Panc1 (cell line): ENCODE data around the gene PRR14L. TPM values are rescaled to one million over a fixed set of nuclear protein-coding genes. Genes with fewer than 3 reads are reported as not detected.

ENCODE experiments used
- ATAC-seq: fragments of 200-7000 bp; cut with Tn5 transposase; 2 replicates; pipeline ENCODE4 v1.9.1; 2020; ENCODE audit warnings: mild to moderate bottlenecking, moderate library complexity
- BruUV-seq: library from RNA; stranded (reverse); fragments of 400-500 nt; replicated peaks from 2 replicates; lab custom pipeline; 2021; lab: Mats Ljungman, UMichigan
- CTCF ChIA-PET: fragments of 300-600 bp; sonication (Branson Sonifier 250); formaldehyde crosslinking; loops from one replicate; lab custom pipeline; 2022; ENCODE audit warnings: antibody characterized with exemption; lab: Charles Lee
- POLR2A ChIA-PET: fragments of 300-600 bp; sonication (Branson Sonifier 250); formaldehyde crosslinking; loops from one replicate; lab custom pipeline; 2022; ENCODE audit warnings: antibody characterized with exemption; lab: Charles Lee
- DNase-seq: peaks from one replicate; pipeline ENCODE4 v3.0.0-alpha.2; 2010; ENCODE audit warnings: low read depth, low spot score
- H3K27ac ChIP-seq: 2 replicates; pipeline ENCODE4 v1.5.1; 2011; ENCODE audit warnings: mild to moderate bottlenecking, low read length, inconsistent platforms
- H3K27me3 ChIP-seq: fragments of 200-500 bp; sonication (Bioruptor generic); 2 replicates; pipeline ENCODE4 v1.6.0; 2014; ENCODE audit warnings: low read length, inconsistent platforms; ENCODE audit not compliant: control insufficient read depth, insufficient read depth
- H3K36me3 ChIP-seq: fragments of 200-500 bp; sonication (Bioruptor generic); 2 replicates; pipeline ENCODE4 v1.5.1; 2014; ENCODE audit warnings: inconsistent platforms, mild to moderate bottlenecking, low read length, moderate library complexity; ENCODE audit not compliant: control insufficient read depth, insufficient read depth
- H3K4me1 ChIP-seq: 2 replicates; pipeline ENCODE4 v1.5.1; 2011; ENCODE audit warnings: inconsistent platforms, mild to moderate bottlenecking, low read length, moderate library complexity; ENCODE audit not compliant: control insufficient read depth, insufficient read depth
- H3K4me3 ChIP-seq, 2 experiments: 2 replicates each; pipeline ENCODE4 v1.5.1; 2011 to 2012; ENCODE audit warnings: low read depth in 2 of 2, low read length in 2 of 2, mild to moderate bottlenecking in 2 of 2, inconsistent platforms in 1 of 2, moderate library complexity in 1 of 2
- H3K9me3 ChIP-seq: fragments of 200-500 bp; sonication (Bioruptor generic); 2 replicates; pipeline ENCODE4 v1.5.1; 2014; ENCODE audit warnings: low read depth, mild to moderate bottlenecking, inconsistent platforms, low read length, moderate library complexity; ENCODE audit not compliant: control insufficient read depth, insufficient read depth
- POLR2AphosphoS5 ChIP-seq: IDR thresholded peaks from 2 replicates; pipeline ENCODE4 v1.6.1; 2012; ENCODE audit warnings: mild to moderate bottlenecking, low read depth, low read length, moderate library complexity
- SIN3A ChIP-seq: IDR thresholded peaks from 2 replicates; pipeline ENCODE4 v1.6.1; 2012; ENCODE audit warnings: low read depth, mild to moderate bottlenecking, low read length, moderate library complexity, borderline replicate concordance; ENCODE audit not compliant: insufficient read depth
- TCF7L2 ChIP-seq: IDR thresholded peaks from 2 replicates; pipeline ENCODE4 v1.6.1; 2011; ENCODE audit warnings: mild to moderate bottlenecking, low read depth, low read length, inconsistent platforms
- in situ Hi-C: cut with HindIII; loops from 2 replicates; pipeline ENCODE4 v1.10.0; 2016; ENCODE audit warnings: low sequenced_read_pairs, low pct_unique_long_range_greater_than_20kb
- intact Hi-C: fragments of 100-400 bp; cut with micrococcal nuclease; formaldehyde crosslinking; loops from one replicate; pipeline ENCODE4 v1.10.0; 2022; ENCODE audit not compliant: unreplicated experiment
- total RNA-seq: library from RNA; stranded (reverse); gene quantifications from one replicate; pipeline ENCODE4 v1.2.1, GENCODE V29; 2021; ENCODE audit not compliant: unreplicated experiment
- TF ChIP-seq, protein P1 (sequence below): fragments of 450-650 bp; IDR thresholded peaks from 2 replicates; pipeline ENCODE4 v1.5.1; 2017; ENCODE audit warnings: mild to moderate bottlenecking
- TF ChIP-seq, protein P2 (sequence below), 2 experiments: IDR thresholded peaks; 2 replicates each; pipeline ENCODE4 v1.6.1; 2011 to 2012; ENCODE audit warnings: low read depth in 2 of 2, control low read depth in 1 of 2, low read length in 1 of 2, mild to moderate bottlenecking in 1 of 2, moderate library complexity in 1 of 2; ENCODE audit not compliant: insufficient read depth in 1 of 2

PRR14L gene
- total RNA-seq, 1 experiment from 2014 or later, result 45.7 TPM

DNA sequence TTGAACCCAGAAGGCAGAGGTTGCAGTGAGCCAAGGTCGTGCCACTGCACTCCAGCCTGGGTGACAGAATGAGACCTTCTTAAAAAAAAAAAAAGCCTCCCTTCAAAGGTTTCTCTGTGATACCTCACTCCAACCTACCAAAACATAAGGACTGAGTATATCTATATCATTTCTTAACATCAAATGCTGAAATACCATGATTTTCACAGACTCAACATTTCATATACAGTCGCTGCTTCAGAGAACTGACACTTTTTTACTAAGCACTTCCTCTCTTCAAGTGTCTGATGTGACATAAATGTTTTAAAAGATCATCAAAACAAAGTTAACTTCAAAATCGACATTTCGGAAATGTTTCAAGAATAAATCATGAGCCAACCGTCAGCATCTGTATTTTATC, 12.0 kb downstream of the PRR14L start:
- H3K4me3 ChIP-seq, result no peak overlapping the region
- H3K27me3 ChIP-seq, result no peaks in the 10 kb centered on the region
- peaks cover 6% of the 10 kb centered on the region; the same call in 1 of the 2 replicates for H3K36me3 ChIP-seq
- no TSS peak for BruUV-seq
- TF ChIP-seq SIN3A (no peak), POLR2AphosphoS5 (no peak), TCF7L2 (no peak)
- TF ChIP-seq, protein P1, sequence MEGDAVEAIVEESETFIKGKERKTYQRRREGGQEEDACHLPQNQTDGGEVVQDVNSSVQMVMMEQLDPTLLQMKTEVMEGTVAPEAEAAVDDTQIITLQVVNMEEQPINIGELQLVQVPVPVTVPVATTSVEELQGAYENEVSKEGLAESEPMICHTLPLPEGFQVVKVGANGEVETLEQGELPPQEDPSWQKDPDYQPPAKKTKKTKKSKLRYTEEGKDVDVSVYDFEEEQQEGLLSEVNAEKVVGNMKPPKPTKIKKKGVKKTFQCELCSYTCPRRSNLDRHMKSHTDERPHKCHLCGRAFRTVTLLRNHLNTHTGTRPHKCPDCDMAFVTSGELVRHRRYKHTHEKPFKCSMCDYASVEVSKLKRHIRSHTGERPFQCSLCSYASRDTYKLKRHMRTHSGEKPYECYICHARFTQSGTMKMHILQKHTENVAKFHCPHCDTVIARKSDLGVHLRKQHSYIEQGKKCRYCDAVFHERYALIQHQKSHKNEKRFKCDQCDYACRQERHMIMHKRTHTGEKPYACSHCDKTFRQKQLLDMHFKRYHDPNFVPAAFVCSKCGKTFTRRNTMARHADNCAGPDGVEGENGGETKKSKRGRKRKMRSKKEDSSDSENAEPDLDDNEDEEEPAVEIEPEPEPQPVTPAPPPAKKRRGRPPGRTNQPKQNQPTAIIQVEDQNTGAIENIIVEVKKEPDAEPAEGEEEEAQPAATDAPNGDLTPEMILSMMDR, result no peak
- TF ChIP-seq, protein P2, sequence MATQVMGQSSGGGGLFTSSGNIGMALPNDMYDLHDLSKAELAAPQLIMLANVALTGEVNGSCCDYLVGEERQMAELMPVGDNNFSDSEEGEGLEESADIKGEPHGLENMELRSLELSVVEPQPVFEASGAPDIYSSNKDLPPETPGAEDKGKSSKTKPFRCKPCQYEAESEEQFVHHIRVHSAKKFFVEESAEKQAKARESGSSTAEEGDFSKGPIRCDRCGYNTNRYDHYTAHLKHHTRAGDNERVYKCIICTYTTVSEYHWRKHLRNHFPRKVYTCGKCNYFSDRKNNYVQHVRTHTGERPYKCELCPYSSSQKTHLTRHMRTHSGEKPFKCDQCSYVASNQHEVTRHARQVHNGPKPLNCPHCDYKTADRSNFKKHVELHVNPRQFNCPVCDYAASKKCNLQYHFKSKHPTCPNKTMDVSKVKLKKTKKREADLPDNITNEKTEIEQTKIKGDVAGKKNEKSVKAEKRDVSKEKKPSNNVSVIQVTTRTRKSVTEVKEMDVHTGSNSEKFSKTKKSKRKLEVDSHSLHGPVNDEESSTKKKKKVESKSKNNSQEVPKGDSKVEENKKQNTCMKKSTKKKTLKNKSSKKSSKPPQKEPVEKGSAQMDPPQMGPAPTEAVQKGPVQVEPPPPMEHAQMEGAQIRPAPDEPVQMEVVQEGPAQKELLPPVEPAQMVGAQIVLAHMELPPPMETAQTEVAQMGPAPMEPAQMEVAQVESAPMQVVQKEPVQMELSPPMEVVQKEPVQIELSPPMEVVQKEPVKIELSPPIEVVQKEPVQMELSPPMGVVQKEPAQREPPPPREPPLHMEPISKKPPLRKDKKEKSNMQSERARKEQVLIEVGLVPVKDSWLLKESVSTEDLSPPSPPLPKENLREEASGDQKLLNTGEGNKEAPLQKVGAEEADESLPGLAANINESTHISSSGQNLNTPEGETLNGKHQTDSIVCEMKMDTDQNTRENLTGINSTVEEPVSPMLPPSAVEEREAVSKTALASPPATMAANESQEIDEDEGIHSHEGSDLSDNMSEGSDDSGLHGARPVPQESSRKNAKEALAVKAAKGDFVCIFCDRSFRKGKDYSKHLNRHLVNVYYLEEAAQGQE (IDR thresholded peaks at IDR 0.05; ENCODE audit: insufficient read depth in 1 of 2, low read depth in 2 of 2, low read length in 1 of 2), result no peak
- CTCF ChIA-PET, result no interaction called here
- H3K9me3 ChIP-seq, result no peaks in the 10 kb centered on the region
- POLR2A ChIA-PET, result interaction anchor here (0.6 kb wide), 1 partner anchor 13 kb away, joined by 7 read pairs; no protein-coding TSS in a partner anchor
- H3K27ac ChIP-seq, result no peak overlapping the region
- no peak for ATAC-seq
- no peaks in the 10 kb centered on the region for H3K4me1 ChIP-seq
- intact Hi-C loops, result no loop called here
- in situ Hi-C loops, result no loop called here
- DNase-seq, result no peak

DNA sequence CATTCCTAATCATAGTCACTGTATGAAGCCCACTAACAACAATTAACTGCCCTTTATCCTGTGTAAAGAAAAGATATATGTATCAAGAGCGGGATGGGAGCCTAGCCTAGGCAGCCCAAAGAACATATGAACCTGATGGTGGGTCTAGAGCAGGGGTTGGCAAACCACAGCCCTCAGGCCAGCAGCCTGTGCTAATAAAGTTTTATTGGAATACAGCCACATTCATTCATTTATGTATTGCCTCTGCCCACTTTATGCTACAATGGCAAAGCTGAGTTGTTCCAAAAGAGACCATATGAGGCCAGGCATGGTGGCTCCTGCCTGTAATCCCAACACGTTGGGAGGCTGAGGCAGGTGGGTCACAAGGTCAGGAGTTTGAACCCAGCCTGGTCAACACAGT, 13.5 kb downstream of the PRR14L start:
- no peak for TF ChIP-seq SIN3A
- TF ChIP-seq, protein P1, result no peak
- no peak for TF ChIP-seq TCF7L2
- TF ChIP-seq, protein P2 (IDR thresholded peaks at IDR 0.05; ENCODE audit: insufficient read depth in 1 of 2, low read depth in 2 of 2, low read length in 1 of 2), result no peak
- no peak for TF ChIP-seq POLR2AphosphoS5

More for the DNA sequence above, 13.5 kb downstream of the PRR14L start:
- no peaks in the 10 kb centered on the region for H3K27me3 ChIP-seq
- in situ Hi-C loops, result no loop called here
- no peaks in the 10 kb centered on the region for H3K4me1 ChIP-seq
- peaks cover 6% of the 10 kb centered on the region; the same call in 1 of the 2 replicates for H3K36me3 ChIP-seq
- DNase-seq (no peak), ATAC-seq (no peak)
- H3K4me3 ChIP-seq, result no peak overlapping the region
- ChIA-PET POLR2A (no interaction called here), CTCF (no interaction called here)
- intact Hi-C loops, result no loop called here
- BruUV-seq, result no TSS peak
- no peaks in the 10 kb centered on the region for H3K9me3 ChIP-seq
- no peak overlapping the region for H3K27ac ChIP-seq
